Measurements from ENCODE around the gene TMEM231. TPM values are rescaled to one million over a fixed set of nuclear protein-coding genes. Genes with fewer than 3 reads are reported as not detected.

The TMEM231 gene
- polyA plus RNA-seq, 3 donors, result 0.27 to 0.75 (median 0.72) TPM

DNA sequence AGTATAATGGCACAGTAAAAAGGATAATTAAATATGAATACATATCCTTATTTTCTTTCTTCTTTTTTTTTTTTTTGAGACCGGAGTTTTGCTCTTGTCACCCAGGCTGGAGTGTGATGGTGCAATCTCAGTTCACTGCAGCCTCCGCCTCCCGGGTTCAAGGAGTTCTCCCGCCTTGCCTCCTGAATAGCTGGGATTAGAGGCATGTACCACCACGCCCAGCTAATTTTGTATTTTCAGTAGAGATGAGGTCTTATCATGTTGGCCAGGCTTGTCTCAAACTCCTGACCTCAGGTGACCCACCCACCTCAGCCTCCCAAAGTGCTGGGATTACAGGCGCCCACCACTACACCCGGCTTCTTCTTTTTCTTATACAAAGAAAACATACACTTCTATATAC, 22.2 kb upstream of the TMEM231 start:
- no peak overlapping the region for H3K27ac ChIP-seq (ENCODE audit: low read depth in 1 of 2, low read length in 2 of 2)
- no peaks in the 10 kb centered on the region for H3K27me3 Mint-ChIP-seq (ENCODE audit: low read depth in 3 of 3)
- peaks cover 4% of the 10 kb centered on the region for H3K79me2 ChIP-seq (ENCODE audit: insufficient read depth, low read length)
- H3K36me3 ChIP-seq (replicated peaks in 1 of 2; ENCODE audit: control insufficient read depth in 1 of 2, insufficient read depth in 2 of 2, low read length in 2 of 2), result peaks cover 61 to 79% of the 10 kb centered on the region in 2 donors
- H3K4me3 Mint-ChIP-seq, result no peak overlapping the region
- DNase-seq, result no peak
- peaks cover 59 to 71% of the 10 kb centered on the region in 2 donors for H3K36me3 Mint-ChIP-seq
- intact Hi-C loops (cut with micrococcal nuclease), result no loop called here
- H3K27ac Mint-ChIP-seq, result no peak overlapping the region
- peaks cover 35% of the 10 kb centered on the region for H4K20me1 ChIP-seq (ENCODE audit: insufficient read depth, low read length)
- peaks cover 7% of the 10 kb centered on the region for H3K4me1 Mint-ChIP-seq
- H3K4me2 ChIP-seq (replicated peaks; ENCODE audit: extremely low read depth, low read length, poor library complexity, severe bottlenecking), result no peak overlapping the region
- TF ChIP-seq, protein P1, sequence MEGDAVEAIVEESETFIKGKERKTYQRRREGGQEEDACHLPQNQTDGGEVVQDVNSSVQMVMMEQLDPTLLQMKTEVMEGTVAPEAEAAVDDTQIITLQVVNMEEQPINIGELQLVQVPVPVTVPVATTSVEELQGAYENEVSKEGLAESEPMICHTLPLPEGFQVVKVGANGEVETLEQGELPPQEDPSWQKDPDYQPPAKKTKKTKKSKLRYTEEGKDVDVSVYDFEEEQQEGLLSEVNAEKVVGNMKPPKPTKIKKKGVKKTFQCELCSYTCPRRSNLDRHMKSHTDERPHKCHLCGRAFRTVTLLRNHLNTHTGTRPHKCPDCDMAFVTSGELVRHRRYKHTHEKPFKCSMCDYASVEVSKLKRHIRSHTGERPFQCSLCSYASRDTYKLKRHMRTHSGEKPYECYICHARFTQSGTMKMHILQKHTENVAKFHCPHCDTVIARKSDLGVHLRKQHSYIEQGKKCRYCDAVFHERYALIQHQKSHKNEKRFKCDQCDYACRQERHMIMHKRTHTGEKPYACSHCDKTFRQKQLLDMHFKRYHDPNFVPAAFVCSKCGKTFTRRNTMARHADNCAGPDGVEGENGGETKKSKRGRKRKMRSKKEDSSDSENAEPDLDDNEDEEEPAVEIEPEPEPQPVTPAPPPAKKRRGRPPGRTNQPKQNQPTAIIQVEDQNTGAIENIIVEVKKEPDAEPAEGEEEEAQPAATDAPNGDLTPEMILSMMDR (IDR thresholded peaks at IDR 0.05), result no peak
- H3K9ac ChIP-seq (ENCODE audit: insufficient read depth, low read length, poor library complexity, severe bottlenecking), result no peak overlapping the region
- H3K4me3 ChIP-seq (replicated peaks in 1 of 3; ENCODE audit: low read depth in 2 of 3, low read length in 3 of 3), result no peak overlapping the region
- no peak overlapping the region for H2AFZ ChIP-seq (ENCODE audit: insufficient read depth, low read depth, low read length, poor library complexity, severe bottlenecking)
- H3K9me3 Mint-ChIP-seq, result no peaks in the 10 kb centered on the region
- peaks cover 0 to 2% of the 10 kb centered on the region in 2 donors for H3K4me1 ChIP-seq (ENCODE audit: control insufficient read depth in 1 of 2, insufficient read depth in 2 of 2, low read length in 2 of 2)
- no peaks in the 10 kb centered on the region for H3K27me3 ChIP-seq (ENCODE audit: control insufficient read depth in 2 of 2, insufficient read depth in 2 of 2, low read length in 2 of 2)
- 100% methylated on average over 2 of the region's 7 CpGs for WGBS (ENCODE audit: insufficient coverage)
- no peaks in the 10 kb centered on the region for H3K9me3 ChIP-seq (replicated peaks in 1 of 2; ENCODE audit: control insufficient read depth in 1 of 2, insufficient read depth in 1 of 2, low read length in 2 of 2)

DNA sequence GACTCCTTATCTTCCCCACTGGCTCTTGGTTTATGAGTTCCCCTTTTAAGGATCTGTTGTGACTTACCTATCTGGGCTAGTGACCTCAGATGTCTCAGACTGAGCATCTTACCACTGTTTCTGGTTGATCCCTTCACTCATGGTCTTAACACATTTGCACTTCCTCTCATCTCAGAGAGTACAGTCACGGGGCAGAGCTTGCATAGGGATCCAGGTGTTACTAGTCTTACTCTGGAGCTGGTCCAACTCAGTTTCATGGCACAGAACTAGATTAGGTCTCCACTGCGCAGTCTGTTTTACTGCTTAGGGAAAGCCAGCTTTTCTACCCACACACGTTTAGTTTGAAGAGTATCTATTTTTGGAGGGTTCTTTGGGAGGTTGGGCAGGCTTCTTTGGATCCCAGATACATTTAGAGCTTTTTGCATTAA, 20.3 kb upstream of the TMEM231 start:
- WGBS (ENCODE audit: insufficient coverage), result 80% methylated on average over 1 of the region's 3 CpGs
- peaks cover 74 to 89% of the 10 kb centered on the region in 2 donors for H3K36me3 Mint-ChIP-seq
- H3K79me2 ChIP-seq (ENCODE audit: insufficient read depth, low read length), result peaks cover 15% of the 10 kb centered on the region
- no peaks in the 10 kb centered on the region for H3K9me3 Mint-ChIP-seq
- H3K36me3 ChIP-seq (replicated peaks in 1 of 2; ENCODE audit: control insufficient read depth in 1 of 2, insufficient read depth in 2 of 2, low read length in 2 of 2), result peaks cover 74 to 96% of the 10 kb centered on the region in 2 donors
- H4K20me1 ChIP-seq (ENCODE audit: insufficient read depth, low read length), result peaks cover 52% of the 10 kb centered on the region
- H3K4me2 ChIP-seq (replicated peaks; ENCODE audit: extremely low read depth, low read length, poor library complexity, severe bottlenecking), result no peak overlapping the region
- TF ChIP-seq, protein P1 (IDR thresholded peaks at IDR 0.05), result no peak
- peaks cover under 1 to 13% of the 10 kb centered on the region in 2 donors for H3K4me1 ChIP-seq (ENCODE audit: control insufficient read depth in 1 of 2, insufficient read depth in 2 of 2, low read length in 2 of 2)
- H3K9me3 ChIP-seq (replicated peaks in 1 of 2; ENCODE audit: control insufficient read depth in 1 of 2, insufficient read depth in 1 of 2, low read length in 2 of 2), result no peaks in the 10 kb centered on the region
- no peak overlapping the region for H3K4me3 Mint-ChIP-seq
- peaks cover 24% of the 10 kb centered on the region for H3K4me1 Mint-ChIP-seq
- no peak overlapping the region for H3K4me3 ChIP-seq (replicated peaks in 1 of 3; ENCODE audit: low read depth in 2 of 3, low read length in 3 of 3)
- no peaks in the 10 kb centered on the region for H3K27me3 Mint-ChIP-seq (ENCODE audit: low read depth in 3 of 3)
- no peak overlapping the region for H3K9ac ChIP-seq (ENCODE audit: insufficient read depth, low read length, poor library complexity, severe bottlenecking)
- H3K27ac ChIP-seq (ENCODE audit: low read depth in 1 of 2, low read length in 2 of 2), result no peak overlapping the region
- H3K27ac Mint-ChIP-seq, result peak overlapping the region in 1 of 7 donors; percentile 60
- DNase-seq, result no peak
- intact Hi-C loops (cut with micrococcal nuclease), result no loop called here
- H2AFZ ChIP-seq (ENCODE audit: insufficient read depth, low read depth, low read length, poor library complexity, severe bottlenecking), result no peak overlapping the region
- no peaks in the 10 kb centered on the region for H3K27me3 ChIP-seq (ENCODE audit: control insufficient read depth in 2 of 2, insufficient read depth in 2 of 2, low read length in 2 of 2)

Data from CD14-positive monocyte (primary cell).